GM12872 (cell line): Measurements from ENCODE around the gene BRD4.

Source experiments
- CTCF ChIP-seq: IDR thresholded peaks from 3 replicates; pipeline ENCODE4 v1.5.1; 2011; ENCODE audit warnings: low read depth, mild to moderate bottlenecking, low read length, moderate library complexity; ENCODE audit not compliant: insufficient read depth

The BRD4 gene

GRCh38 chr19:15197275-15197941, 134.9 kb downstream of the BRD4 start:
- no peak for TF ChIP-seq CTCF

GRCh38 chr19:15196360-15197005, 135.9 kb downstream of the BRD4 start:
- TF ChIP-seq CTCF, result no peak

GRCh38 chr19:15195371-15196334, 136.7 kb downstream of the BRD4 start:
- no peak for TF ChIP-seq CTCF

GRCh38 chr19:15194938-15195337, 137.4 kb downstream of the BRD4 start:
- TF ChIP-seq CTCF, result no peak

GRCh38 chr19:15191982-15192381, 140.4 kb downstream of the BRD4 start:
- TF ChIP-seq CTCF, result no peak

GRCh38 chr19:15191514-15191913, 140.8 kb downstream of the BRD4 start:
- no peak for TF ChIP-seq CTCF

- no peak for TF ChIP-seq CTCF
Measured at GRCh38 chr19:15188851-15189250, 143.5 kb downstream of the BRD4 start.
